Measurements from ENCODE around the gene VPS45. TPM values are rescaled to one million over a fixed set of nuclear protein-coding genes. Genes with fewer than 3 reads are reported as not detected.

The VPS45 gene
- total RNA-seq, 4 donors from 2014 or later = 38.9 to 56.5 (median 44.9) TPM

GRCh38 chr1:150076985-150077384, 9.4 kb downstream of the VPS45 start:
- TF ChIP-seq POLR2AphosphoS5 (IDR thresholded peaks at IDR 0.05) (no peak), CTCF (IDR thresholded peaks at IDR 0.05) (no peak), EP300 (IDR thresholded peaks at IDR 0.05) (no peak), POLR2A (IDR thresholded peaks at IDR 0.05; ENCODE audit: low read depth) (no peak)
- 93% methylated on average over 6 of the region's 6 CpGs for WGBS
- DNase-seq (ENCODE audit: extremely low spot score) = no peak
- intact Hi-C loops (cut with DNase I) = no loop called here
- no peaks in the 10 kb centered on the region for H3K9me3 ChIP-seq
- H3K27me3 ChIP-seq = no peaks in the 10 kb centered on the region
- H3K36me3 ChIP-seq = peaks cover 22 to 87% (median 70%) of the 10 kb centered on the region in 4 donors
- H3K27ac ChIP-seq (replicated peaks in 1 of 4) = no peak overlapping the region
- H3K4me1 ChIP-seq = peaks cover 0 to 4% (median 0%) of the 10 kb centered on the region in 4 donors
- no peak overlapping the region for H3K4me3 ChIP-seq

DNA sequence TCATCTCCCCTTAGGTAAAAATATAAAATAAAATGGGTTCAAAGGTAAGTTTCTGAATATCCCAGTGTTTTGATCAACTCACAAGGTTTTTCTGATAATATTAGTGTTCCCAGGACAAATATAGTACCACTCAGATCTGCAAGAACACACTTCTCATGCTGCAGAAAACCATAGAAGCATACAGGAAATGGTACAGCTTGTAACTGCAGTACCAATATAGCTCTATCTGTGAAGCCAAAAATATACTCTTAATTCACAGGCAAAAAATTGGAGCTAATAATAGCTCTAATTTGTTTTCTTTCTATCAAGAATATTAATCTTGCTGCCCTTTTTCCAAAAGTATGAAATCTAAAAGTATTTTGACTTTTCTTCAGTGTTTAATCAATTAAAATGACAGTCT, 13.2 kb downstream of the VPS45 start:
- H3K9me3 ChIP-seq = no peaks in the 10 kb centered on the region
- H3K36me3 ChIP-seq = peaks cover 25 to 90% (median 65%) of the 10 kb centered on the region in 4 donors
- no peak overlapping the region for H3K4me3 ChIP-seq
- intact Hi-C loops (cut with DNase I) = no loop called here
- no peaks in the 10 kb centered on the region for H3K27me3 ChIP-seq
- TF ChIP-seq EP300 (IDR thresholded peaks at IDR 0.05) (no peak), CTCF (IDR thresholded peaks at IDR 0.05) (no peak), POLR2AphosphoS5 (IDR thresholded peaks at IDR 0.05) (no peak), POLR2A (IDR thresholded peaks at IDR 0.05; ENCODE audit: low read depth) (no peak)
- H3K27ac ChIP-seq (replicated peaks in 1 of 4) = no peak overlapping the region
- DNase-seq (ENCODE audit: extremely low spot score) = no peak
- peaks cover 0 to 12% (median 5%) of the 10 kb centered on the region in 4 donors for H3K4me1 ChIP-seq

GRCh38 chr1:150082494-150082893, 14.9 kb downstream of the VPS45 start:
- no peak for DNase-seq (ENCODE audit: extremely low spot score)
- intact Hi-C loops (cut with DNase I) = no loop called here
- TF ChIP-seq POLR2AphosphoS5 (IDR thresholded peaks at IDR 0.05) (no peak), CTCF (IDR thresholded peaks at IDR 0.05) (no peak), EP300 (IDR thresholded peaks at IDR 0.05) (no peak), POLR2A (IDR thresholded peaks at IDR 0.05; ENCODE audit: low read depth) (no peak)
- H3K27ac ChIP-seq (replicated peaks in 1 of 4) = no peak overlapping the region
- H3K36me3 ChIP-seq = peaks cover 18 to 74% (median 57%) of the 10 kb centered on the region in 4 donors
- 89% methylated on average over 4 of the region's 4 CpGs for WGBS
- H3K9me3 ChIP-seq = no peaks in the 10 kb centered on the region
- H3K27me3 ChIP-seq = no peaks in the 10 kb centered on the region
- peaks cover 0 to 12% (median 5%) of the 10 kb centered on the region in 4 donors for H3K4me1 ChIP-seq
- H3K4me3 ChIP-seq = no peak overlapping the region

DNA sequence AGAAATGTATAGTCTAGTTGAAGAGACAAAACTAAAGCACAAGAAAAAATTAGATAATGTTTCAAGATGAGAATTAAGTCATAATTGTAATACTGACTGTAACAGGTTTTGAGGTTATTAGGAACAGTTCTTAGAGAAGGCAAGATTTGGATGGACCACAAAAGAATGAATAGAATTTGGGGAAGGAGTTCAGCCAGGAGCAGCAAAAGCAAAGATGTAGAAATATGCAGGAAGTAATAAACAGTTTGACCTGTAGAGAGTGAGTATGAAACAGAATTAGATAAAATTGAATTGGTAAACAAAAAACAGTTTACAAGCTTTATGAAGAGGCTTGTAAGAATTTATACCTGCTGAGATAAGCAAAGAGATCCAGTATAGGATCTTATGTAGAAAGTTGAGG, 16.3 kb downstream of the VPS45 start:
- no peaks in the 10 kb centered on the region for H3K9me3 ChIP-seq
- no peak overlapping the region for H3K4me3 ChIP-seq
- H3K27me3 ChIP-seq = no peaks in the 10 kb centered on the region
- intact Hi-C loops (cut with DNase I) = no loop called here
- peak overlapping the region in 3 of 4 donors; percentile 37 to 40 (median 38) for H3K27ac ChIP-seq (replicated peaks in 1 of 4)
- H3K36me3 ChIP-seq = peaks cover 7 to 67% (median 50%) of the 10 kb centered on the region in 4 donors
- H3K4me1 ChIP-seq = peaks cover 0 to 12% (median 5%) of the 10 kb centered on the region in 4 donors
- TF ChIP-seq POLR2A (IDR thresholded peaks at IDR 0.05; ENCODE audit: low read depth) (no peak), EP300 (IDR thresholded peaks at IDR 0.05) (no peak), POLR2AphosphoS5 (IDR thresholded peaks at IDR 0.05) (no peak), CTCF (IDR thresholded peaks at IDR 0.05) (no peak)
- no peak for DNase-seq (ENCODE audit: extremely low spot score)

DNA sequence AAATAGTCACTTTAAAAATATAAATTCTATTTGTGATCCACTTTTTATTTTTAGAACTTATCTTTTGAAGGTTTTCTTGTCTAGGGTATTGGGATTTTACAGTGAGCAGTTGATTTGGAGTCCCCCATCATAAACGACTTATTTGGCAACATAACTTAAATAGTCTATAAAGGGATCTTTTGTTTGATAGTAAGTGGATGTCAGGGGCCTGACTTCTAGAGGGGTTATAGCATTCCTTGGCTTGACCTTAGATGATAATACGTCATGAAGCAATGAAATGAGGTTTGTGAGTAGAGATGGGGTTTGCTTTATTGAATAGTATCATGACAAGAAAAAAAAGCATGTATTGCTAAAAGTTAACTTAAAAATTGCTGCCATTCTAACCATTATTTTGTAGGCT, 17.8 kb downstream of the VPS45 start:
- peaks cover 0 to 12% (median 5%) of the 10 kb centered on the region in 4 donors for H3K4me1 ChIP-seq
- TF ChIP-seq CTCF (IDR thresholded peaks at IDR 0.05) (no peak), POLR2AphosphoS5 (IDR thresholded peaks at IDR 0.05) (no peak), POLR2A (IDR thresholded peaks at IDR 0.05; ENCODE audit: low read depth) (no peak), EP300 (IDR thresholded peaks at IDR 0.05) (no peak)
- H3K36me3 ChIP-seq = peaks cover 6 to 60% (median 44%) of the 10 kb centered on the region in 4 donors
- H3K27me3 ChIP-seq = no peaks in the 10 kb centered on the region
- H3K4me3 ChIP-seq = no peak overlapping the region
- no peaks in the 10 kb centered on the region for H3K9me3 ChIP-seq
- intact Hi-C loops (cut with DNase I) = no loop called here
- DNase-seq (ENCODE audit: extremely low spot score) = no peak
- H3K27ac ChIP-seq (replicated peaks in 1 of 4) = no peak overlapping the region
- WGBS = 73% methylated on average over 2 of the region's 2 CpGs
